ENCODE measurements around the gene BAIAP2. TPM values are rescaled to one million over a fixed set of nuclear protein-coding genes. Genes with fewer than 3 reads are reported as not detected.

The BAIAP2 gene
- polyA plus RNA-seq, 2 of the 4 experiments (the other 2 are of a cell fraction), result 7.1 to 27.5 TPM

DNA sequence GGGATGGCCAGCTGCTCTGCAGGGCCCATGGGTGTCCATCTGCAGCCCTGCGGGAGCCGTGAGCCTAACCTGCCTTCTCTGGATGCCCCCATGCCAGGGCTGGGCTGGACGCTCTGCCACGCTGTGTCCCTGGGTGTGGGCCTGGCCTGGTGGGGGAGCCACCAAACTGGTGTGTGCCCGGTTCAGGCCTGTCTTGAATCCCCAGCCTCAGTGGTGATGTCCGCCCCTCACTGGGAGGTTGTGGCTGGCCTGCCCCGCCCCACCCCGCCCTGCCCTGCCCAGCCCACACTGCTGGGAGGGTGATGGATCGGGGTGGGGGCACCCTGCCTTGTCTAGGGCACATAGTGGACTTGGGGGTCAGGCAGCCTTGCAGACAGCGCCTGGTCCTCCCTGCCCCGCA, 80.3 kb downstream of the BAIAP2 start:
- no peak overlapping the region for H3K4me2 ChIP-seq
- FAIRE-seq, result no peak
- CTCF ChIA-PET, result interaction anchor here (1.7 to 9.4 kb wide), 5 partner anchors 11 to 92 kb away, joined by 3 to 131 read pairs (median 9); no protein-coding TSS in a partner anchor
- peaks cover 8% of the 10 kb centered on the region; the same call in 2 of the 3 replicates for H3K4me1 ChIP-seq
- no peak overlapping the region for H3K27ac ChIP-seq
- TF ChIP-seq RCOR1 (IDR thresholded peaks at IDR 0.05; ENCODE audit: low read depth, low read length), result no peak
- no peak for TF ChIP-seq FOXS1 (CRISPR knock-in tag; IDR thresholded peaks at IDR 0.05)
- no peak for TF ChIP-seq ZC3H11A (IDR thresholded peaks at IDR 0.05)
- no peak for TF ChIP-seq POLR2A (IDR thresholded peaks at IDR 0.05; ENCODE audit: low read length)
- TF ChIP-seq SMC3 (IDR thresholded peaks at IDR 0.05), result no peak
- TF ChIP-seq, protein P1, sequence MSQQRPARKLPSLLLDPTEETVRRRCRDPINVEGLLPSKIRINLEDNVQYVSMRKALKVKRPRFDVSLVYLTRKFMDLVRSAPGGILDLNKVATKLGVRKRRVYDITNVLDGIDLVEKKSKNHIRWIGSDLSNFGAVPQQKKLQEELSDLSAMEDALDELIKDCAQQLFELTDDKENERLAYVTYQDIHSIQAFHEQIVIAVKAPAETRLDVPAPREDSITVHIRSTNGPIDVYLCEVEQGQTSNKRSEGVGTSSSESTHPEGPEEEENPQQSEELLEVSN (IDR thresholded peaks at IDR 0.05; ENCODE audit: borderline replicate concordance, low read depth), result no peak
- no peak for TF ChIP-seq MYC (IDR thresholded peaks at IDR 0.05; ENCODE audit: borderline replicate concordance, low read length)
- TF ChIP-seq, protein P2, sequence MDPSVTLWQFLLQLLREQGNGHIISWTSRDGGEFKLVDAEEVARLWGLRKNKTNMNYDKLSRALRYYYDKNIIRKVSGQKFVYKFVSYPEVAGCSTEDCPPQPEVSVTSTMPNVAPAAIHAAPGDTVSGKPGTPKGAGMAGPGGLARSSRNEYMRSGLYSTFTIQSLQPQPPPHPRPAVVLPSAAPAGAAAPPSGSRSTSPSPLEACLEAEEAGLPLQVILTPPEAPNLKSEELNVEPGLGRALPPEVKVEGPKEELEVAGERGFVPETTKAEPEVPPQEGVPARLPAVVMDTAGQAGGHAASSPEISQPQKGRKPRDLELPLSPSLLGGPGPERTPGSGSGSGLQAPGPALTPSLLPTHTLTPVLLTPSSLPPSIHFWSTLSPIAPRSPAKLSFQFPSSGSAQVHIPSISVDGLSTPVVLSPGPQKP (IDR thresholded peaks at IDR 0.05; ENCODE audit: low read depth, low read length), result no peak
- TF ChIP-seq ZFP36 (IDR thresholded peaks at IDR 0.05; ENCODE audit: borderline replicate concordance, partially characterized antibody), result no peak
- TF ChIP-seq ESRRA (IDR thresholded peaks at IDR 0.05; ENCODE audit: borderline replicate concordance, low read length), result no peak
- TF ChIP-seq PHF8 (IDR thresholded peaks at IDR 0.05; ENCODE audit: borderline replicate concordance, low read depth), result no peak
- TF ChIP-seq NPAS2 (CRISPR knock-in tag; IDR thresholded peaks at IDR 0.05; ENCODE audit: borderline replicate concordance), result no peak
- TF ChIP-seq HOXA7 (CRISPR knock-in tag; IDR thresholded peaks at IDR 0.05), result no peak
- TF ChIP-seq RFX5 (IDR thresholded peaks at IDR 0.05), result no peak
- POLR2A ChIA-PET, result no interaction called here
- WGBS (ENCODE audit: missing lambda C conversion rate), result 100% methylated on average over 1 of the region's 11 CpGs
- no peaks in the 10 kb centered on the region for H3K9me3 ChIP-seq
- no peak overlapping the region for H3K4me3 ChIP-seq
- no peak for ATAC-seq
- DNase-seq (ENCODE audit: low read depth in 1 of 2, low spot score in 1 of 2), result no peak

DNA sequence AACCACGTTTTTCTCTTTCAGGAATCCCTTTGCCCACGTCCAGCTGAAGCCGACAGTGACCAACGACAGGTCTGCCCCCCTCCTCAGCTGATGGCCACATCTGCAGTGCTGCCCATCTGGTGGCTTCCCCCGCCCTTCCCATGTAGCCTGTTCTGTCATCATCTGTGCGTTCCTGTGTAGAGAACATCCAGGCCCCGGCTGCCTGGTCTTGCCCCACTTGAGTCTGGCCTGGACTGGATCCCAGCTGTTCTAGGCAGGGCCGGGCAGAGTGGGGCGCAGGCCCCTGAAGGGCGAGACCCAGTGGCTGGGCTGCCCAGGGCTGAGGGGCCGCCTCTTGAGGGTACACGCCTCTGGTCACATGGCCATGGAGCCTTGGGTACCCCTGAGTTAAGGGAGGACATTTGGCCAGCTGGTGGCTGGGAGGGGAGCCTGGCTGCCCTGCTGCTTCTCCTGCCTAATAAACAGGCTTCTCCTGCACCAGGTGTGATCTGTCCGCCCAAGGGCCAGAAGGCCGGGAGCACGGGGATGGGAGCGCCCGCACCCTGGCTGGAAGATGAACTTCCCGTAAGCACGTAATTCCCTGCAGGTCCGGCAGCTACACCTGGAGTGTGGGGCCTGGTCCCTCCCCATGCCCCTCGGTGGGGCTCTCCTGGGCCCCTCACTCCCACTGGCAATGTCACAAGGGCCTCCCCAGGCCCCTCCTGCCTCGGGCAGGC, 81.0 kb downstream of the BAIAP2 start:
- ChIA-PET POLR2A (no interaction called here), CTCF (interaction anchor here (1.2 to 9.4 kb wide), 7 partner anchors 10 to 93 kb away, joined by 3 to 131 read pairs (median 8); no protein-coding TSS in a partner anchor)
- Histone ChIP-seq H3K4me3 (no peak overlapping the region), H3K9me3 (no peaks in the 10 kb centered on the region), H3K4me1 (peaks cover 8% of the 10 kb centered on the region; the same call in 2 of the 3 replicates), H3K4me2 (no peak overlapping the region), H3K27ac (no peak overlapping the region)
- DNase-seq (ENCODE audit: low read depth in 1 of 2, low spot score in 1 of 2) (no peak), ATAC-seq (no peak), FAIRE-seq (no peak)
- TF ChIP-seq, protein P3, sequence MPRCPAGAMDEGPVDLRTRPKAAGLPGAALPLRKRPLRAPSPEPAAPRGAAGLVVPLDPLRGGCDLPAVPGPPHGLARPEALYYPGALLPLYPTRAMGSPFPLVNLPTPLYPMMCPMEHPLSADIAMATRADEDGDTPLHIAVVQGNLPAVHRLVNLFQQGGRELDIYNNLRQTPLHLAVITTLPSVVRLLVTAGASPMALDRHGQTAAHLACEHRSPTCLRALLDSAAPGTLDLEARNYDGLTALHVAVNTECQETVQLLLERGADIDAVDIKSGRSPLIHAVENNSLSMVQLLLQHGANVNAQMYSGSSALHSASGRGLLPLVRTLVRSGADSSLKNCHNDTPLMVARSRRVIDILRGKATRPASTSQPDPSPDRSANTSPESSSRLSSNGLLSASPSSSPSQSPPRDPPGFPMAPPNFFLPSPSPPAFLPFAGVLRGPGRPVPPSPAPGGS (IDR thresholded peaks at IDR 0.05), result no peak
- no peak for TF ChIP-seq MAFK (IDR thresholded peaks at IDR 0.05; ENCODE audit: partially characterized antibody)
- no peak for TF ChIP-seq RFX5 (IDR thresholded peaks at IDR 0.05)
- TF ChIP-seq CBX8 (IDR thresholded peaks at IDR 0.05), result no peak
- no peak for TF ChIP-seq POLR2A (IDR thresholded peaks at IDR 0.05; ENCODE audit: low read length)
- TF ChIP-seq RARB (CRISPR knock-in tag; IDR thresholded peaks at IDR 0.05), result no peak
- TF ChIP-seq ZC3H11A (IDR thresholded peaks at IDR 0.05), result no peak
- TF ChIP-seq, protein P4, sequence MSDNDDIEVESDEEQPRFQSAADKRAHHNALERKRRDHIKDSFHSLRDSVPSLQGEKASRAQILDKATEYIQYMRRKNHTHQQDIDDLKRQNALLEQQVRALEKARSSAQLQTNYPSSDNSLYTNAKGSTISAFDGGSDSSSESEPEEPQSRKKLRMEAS (IDR thresholded peaks at IDR 0.05), result no peak
- TF ChIP-seq ESRRA (IDR thresholded peaks at IDR 0.05; ENCODE audit: borderline replicate concordance, low read length), result no peak
- no peak for TF ChIP-seq CHD4 (IDR thresholded peaks at IDR 0.05; ENCODE audit: borderline replicate concordance)
- TF ChIP-seq, protein P2 (IDR thresholded peaks at IDR 0.05; ENCODE audit: low read depth, low read length), result no peak
- 86% methylated on average over 22 of the region's 22 CpGs for WGBS (ENCODE audit: missing lambda C conversion rate)

All from A549 (cell line).